ENCODE results near the gene PCCA. TPM values are rescaled to one million over a fixed set of nuclear protein-coding genes. Genes with fewer than 3 reads are reported as not detected.
A peak's percentile ranks its signal among the peaks of the same experiment; 100 is the strongest.
"Not testable (repeated sequence)": the region's sequence is repeated elsewhere in the genome, so short reads cannot be mapped to it uniquely, and the experiment has no call there.

Gene PCCA
- total RNA-seq, 1 donor from 2014 or later = 35.4 TPM

DNA sequence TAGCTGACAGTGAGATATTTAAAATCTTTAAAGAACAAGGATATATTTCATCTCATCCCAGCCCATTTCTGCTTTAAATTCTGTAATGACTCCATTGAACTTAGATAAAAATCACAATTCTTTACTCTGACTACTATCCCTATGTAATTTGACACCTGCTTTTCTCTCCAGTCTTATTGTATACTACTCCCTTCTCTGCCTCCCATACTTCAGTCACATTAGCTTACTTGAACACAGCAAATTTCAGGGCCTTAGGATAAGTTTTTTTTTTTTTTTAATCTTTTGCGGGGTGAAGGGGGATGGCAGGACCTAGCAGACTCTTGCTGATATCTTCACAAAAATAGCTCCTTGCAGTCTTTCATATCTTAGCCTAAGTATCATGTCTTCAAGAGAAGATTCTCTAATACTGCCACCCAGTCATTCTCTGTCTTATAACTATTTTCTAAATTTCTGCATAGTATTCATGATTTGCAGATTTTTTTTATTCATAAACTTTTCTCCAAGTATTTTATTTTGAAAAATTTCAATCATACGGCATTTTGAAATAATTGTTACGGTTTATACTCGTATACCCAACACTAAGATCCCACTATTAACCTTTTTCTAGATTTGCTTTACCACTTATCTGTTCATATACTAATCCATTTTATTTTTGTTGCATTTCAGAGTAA lies 151.4 kb downstream of the PCCA start:
- no peak for DNase-seq (ENCODE audit: low read depth in 2 of 2)

DNA sequence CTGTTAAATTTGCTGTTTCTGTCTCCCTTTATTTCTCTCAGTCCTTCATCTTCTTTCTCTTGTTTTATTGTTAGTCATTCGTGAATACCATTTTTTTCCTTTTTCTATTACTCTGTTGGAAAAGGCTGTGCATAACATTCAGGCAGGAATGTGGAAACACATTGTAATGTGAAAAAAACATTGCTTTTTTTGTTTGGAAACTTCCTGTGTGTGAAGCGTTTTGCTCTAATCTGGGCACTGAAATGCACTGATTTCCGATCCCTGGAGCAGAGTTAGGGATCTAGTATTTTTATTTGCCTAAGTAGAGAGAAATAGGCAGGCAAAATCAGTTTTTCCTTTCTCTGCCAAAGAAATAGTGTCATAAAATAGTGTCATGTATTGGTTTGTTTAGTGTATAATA lies 155.5 kb downstream of the PCCA start:
- DNase-seq (ENCODE audit: low read depth in 2 of 2) = peak; percentile 88 to 96

DNA sequence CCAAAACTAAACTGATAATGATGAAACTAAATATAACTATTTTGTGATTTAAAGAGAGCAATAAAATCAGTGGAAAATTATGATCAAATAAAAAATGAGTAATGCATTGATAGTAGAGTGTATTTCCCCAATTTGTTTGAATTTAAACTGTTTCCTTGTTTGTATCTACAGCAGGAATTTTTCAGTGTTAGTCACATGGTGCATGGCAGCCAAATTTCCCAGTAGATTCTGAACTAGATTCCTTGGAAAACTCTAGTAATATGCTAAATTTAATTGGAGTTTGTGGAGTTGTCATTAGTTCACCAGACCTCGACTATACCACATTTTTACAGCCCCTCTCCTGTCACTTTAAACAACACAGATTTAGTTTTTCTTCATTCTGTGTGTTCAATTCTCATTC lies 156.2 kb downstream of the PCCA start:
- DNase-seq (ENCODE audit: low read depth in 2 of 2) = peak; percentile 12 to 39

DNA sequence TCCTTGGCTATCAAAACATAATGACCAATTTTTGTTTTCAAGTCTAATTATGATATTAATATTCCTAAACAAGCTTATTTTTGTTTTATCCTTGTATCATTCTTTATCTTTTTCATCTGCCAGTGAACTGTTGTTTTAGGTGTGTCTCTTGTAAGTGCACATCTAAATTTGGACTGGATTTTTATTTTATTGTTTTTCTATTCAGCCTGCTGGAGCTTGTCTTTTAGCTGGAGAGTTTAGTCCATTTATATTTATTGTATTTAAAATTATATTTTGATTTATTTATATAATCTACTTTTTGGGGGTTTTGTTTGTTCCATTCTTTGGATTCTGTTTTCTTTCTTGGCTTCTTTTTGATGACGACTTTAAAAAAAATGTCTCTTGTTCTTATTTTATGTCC lies 159.0 kb downstream of the PCCA start:
- DNase-seq (ENCODE audit: low read depth in 2 of 2) = no peak

DNA sequence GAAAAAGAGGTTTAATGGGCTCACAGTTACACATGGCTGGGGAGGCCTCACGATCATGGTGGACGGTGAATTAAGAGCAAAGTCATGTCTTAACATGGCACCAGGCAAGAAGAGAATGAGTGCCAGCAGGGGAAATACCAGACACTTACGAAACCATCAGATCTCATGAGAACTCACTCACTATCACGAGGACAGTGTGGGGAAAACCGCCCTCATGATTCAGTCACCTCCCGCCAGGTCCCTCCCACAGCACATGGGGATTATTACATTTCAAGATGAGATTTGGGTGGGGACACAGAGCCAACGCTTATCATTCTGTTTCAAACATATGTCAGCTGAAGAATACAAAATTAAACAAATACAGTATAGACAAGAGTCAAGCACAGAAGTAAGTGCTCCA lies 165.1 kb downstream of the PCCA start:
- no peak for DNase-seq (ENCODE audit: low read depth in 2 of 2)

DNA sequence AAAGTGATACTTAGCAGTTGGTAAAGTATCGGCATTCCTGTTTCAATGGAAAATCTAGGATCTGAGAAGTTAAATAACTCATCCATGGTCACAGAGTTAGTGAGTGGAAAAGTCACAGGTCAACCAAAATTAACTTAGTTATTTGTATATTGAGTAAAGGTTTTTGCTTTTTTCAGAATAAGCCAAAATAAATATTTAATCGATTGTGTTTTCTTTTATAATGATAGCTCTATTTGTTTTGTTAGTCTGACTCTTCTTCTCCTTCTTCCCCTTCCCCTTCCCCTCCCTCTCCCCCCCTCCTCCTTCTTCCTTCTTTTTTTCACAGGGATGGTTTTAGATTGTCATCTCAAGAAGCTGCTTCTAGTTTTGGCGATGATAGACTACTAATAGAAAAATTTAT lies 173.5 kb downstream of the PCCA start:
- DNase-seq (ENCODE audit: low read depth in 2 of 2) = no peak

DNA sequence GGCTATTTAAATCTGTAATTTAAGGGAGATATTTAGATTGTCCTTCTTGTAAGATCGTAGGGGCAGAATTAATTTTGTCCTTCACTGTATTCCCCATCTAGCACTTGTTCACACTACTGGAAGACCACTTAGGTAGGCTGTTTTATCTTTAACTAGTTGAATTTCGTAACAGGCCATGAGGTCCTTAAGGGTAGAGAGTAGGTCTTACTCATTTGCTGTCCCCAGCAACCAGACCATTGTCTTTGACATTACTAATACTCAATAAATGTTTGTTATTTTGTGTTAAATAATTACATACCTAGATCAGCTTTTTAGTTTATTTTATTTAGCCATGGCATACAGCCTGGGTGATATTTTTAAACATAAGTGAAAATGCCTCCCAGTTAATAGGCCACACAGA lies 177.1 kb downstream of the PCCA start:
- no peak for DNase-seq (ENCODE audit: low read depth in 2 of 2)

DNA sequence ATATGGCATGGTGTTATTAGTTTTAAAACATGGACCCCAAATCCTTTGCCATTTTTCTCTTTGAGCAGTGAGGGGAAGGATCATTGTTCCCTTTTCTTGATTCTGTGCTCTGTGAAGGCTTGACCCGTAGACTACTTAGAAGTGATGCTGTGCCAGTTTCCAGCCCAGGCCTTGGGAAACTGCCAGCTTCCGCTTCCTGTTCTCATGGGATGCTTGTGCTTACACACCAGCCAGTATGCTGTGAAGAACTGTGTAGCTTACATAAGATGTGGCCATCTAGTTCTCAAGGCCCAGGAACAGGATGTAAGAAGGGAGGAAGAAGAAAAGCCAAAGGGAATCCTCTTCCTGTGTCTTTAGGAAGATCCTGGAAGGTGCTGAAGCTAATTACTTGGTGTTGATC lies 180.9 kb downstream of the PCCA start:
- DNase-seq (ENCODE audit: low read depth in 2 of 2) = peak; percentile 44 to 87

DNA sequence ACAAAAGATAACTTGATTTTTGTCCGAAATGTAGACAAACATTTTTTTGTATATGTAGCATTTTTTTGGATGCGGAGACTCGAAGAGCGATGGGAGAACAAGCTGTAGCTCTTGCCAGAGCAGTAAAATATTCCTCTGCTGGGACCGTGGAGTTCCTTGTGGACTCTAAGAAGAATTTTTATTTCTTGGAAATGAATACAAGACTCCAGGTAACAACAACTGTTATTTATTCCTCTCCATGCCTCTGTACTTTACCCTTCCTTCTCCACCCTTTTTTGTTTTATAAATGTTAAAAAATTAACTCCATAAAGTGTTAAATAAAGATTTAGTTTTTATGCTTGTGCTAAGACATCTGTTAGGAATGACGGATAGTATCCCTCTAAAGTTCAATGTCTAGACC lies 184.2 kb downstream of the PCCA start:
- no peak for DNase-seq (ENCODE audit: low read depth in 2 of 2)

DNA sequence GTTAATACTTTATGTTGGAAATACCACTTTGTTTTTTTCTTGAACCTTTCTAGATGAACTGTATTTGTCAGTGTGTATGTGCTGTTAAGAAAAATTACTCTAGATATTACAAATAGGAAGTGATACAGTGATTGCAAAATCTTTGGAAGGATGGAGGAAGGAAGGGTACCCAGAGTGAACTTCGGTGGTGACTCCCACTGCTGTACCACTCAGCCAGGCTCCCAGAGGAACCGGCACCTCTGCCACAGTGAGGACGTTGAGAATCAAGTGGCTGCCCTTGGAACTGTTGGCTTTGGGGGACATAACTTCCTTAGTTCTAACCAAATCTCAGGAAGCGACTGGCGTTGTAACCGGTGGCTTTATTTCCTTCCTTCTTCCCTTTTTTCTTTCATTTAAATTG lies 184.7 kb downstream of the PCCA start:
- no peak for DNase-seq (ENCODE audit: low read depth in 2 of 2)

DNA sequence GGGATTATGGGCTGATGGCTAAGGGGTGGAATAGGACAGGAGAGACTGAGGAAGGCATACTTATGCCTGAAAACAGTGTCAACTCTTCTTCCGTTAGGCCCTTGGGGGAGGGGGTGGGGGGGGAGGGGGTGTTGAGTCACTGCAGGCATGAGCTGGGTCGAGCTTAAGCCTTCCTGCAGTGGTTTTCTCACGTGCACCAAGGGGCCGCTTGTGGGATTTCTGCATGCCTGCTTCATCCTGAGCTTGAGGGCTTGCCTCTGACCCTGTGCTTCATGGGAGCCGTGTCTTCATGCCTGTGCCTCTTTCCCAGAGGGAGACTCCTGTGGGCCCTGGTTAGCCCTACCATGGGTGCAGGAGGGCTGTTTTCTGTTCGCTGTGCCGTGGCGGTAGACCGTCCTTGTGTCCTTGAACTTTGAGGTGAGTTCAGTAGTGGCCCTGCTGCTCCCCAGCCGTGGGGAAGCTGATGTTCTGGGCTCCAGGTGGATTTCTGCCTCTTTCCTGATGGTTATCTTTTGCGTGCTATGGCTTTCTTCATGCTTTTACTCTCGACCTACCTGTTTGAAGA lies 186.1 kb downstream of the PCCA start:
- DNase-seq (ENCODE audit: low read depth in 2 of 2) = no peak

DNA sequence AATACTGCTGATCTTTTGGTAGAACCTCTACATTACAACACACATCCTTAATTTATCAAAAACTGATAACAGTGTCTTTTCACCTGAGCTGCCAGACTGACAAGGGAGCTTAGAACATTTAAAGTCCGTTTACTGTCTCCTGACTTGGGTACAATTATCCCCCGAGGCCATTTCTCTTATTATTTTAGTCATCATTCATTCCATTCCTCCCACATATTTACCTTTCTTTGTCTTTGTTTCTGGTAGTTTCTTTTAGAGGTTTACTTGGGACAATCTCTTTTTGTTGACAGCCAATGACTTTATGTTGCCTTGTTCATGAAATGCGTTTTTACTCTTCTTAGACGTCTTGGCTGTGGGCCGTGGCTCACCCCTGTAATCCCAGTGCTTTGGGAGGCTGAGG lies 186.9 kb downstream of the PCCA start:
- DNase-seq (ENCODE audit: low read depth in 2 of 2) = no peak

DNA sequence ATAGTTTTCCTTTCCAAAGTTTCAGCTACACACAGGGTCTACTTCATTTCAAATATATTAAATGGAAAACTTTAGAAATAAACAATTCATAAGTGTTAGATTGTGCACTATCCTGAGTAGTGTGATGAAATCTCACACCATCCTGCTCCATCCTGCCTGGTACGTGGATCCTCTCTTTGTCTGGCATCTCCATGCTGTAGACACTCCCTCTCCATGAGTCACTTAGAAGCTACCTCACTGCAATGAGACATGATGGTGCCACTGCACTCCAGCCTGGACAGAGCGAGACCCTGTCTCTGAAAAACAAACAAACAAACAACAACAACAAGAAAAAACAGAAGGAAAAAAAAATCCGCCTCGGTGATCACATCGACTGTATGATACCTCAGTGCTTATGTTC lies 191.8 kb downstream of the PCCA start:
- no peak for DNase-seq (ENCODE audit: low read depth in 2 of 2)

DNA sequence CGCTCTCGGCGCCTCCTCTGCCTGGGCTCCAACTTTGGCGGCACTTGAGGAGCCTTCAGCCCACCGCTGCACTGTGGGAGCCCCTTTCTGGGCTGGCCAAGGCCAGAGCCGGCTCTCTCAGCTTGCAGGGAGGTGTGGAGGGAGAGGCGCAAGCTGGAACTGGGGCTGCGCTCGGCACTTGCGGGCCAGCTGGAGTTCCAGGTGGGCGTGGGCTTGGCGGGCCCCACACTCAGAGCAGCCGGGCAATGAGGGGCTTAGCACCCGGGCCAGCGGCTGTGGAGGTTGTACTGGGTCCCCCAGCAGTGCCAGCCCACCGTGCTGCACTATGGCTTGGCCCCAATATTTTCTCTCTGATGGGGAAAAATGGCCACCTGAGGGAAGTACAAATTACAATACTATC lies 193.4 kb downstream of the PCCA start:
- not testable (repeated sequence) for DNase-seq (ENCODE audit: low read depth in 2 of 2)

DNA sequence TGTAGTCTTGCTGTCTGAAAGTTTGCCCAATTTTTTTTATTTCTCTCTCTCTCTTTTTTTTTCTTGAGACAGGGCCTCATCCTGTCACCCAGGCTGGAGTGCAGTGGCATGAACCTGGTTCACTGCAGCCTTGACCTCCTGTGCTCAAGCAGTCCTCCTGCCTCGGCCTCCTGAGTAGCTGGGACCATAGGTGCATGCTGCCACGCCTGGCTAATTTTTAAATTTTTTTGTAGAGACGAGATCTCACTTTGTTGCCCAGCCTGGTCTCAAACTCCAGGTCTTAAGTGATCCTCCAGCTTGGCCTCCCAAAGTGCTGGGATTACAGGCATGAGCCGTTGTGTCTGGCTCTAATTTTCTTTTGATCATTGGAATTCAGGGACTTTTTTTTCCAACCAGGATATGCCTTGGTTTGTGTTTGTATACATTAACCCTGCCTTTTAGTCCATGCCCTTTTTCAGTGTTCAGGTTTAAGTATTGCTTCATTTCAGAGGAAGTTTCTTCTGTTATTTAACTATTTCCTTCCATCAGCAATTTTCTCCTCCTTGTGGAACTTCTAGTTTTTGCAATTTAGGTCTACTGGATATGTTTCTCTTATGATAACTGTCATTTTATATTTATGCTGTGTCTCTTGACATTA lies 201.4 kb downstream of the PCCA start:
- DNase-seq (ENCODE audit: low read depth in 2 of 2) = no peak

DNA sequence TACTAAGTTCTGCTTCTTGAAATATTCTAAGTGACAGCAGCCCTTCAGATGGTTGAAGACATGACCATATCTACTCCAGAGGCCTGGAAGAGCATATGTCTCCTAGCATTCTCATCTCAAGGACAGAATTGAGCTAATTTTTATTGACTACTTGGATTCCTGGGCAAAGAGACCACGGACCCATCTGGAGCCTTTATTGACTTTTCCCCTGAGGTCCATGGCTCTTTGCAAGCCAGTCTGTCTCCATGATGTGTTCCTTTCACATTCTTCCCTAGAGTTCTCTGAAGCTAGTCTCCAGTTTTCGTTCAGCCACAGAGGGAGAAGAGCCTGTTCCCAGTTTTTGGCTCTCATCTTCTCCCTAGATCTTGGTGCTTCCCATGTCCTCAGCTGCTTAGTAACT lies 202.7 kb downstream of the PCCA start:
- DNase-seq (ENCODE audit: low read depth in 2 of 2) = no peak

DNA sequence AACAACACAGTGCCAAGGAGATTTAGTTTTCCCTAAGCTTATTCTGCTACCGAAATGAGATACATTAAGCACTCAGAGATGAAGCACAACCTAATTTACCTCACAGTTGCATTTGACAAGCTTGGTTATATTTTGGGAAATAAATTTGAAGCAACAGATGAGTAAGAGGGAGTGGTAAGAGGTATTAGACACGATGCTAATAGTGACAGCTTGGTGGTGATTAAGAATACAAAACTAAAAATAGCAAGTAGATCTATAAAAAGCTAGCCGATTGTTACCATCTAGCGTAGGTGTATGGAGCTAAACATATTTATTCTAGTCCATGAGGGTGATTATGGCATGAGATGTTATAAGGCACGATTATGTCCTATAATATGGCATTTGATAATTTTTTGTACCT lies 208.5 kb downstream of the PCCA start:
- DNase-seq (ENCODE audit: low read depth in 2 of 2) = no peak

DNA sequence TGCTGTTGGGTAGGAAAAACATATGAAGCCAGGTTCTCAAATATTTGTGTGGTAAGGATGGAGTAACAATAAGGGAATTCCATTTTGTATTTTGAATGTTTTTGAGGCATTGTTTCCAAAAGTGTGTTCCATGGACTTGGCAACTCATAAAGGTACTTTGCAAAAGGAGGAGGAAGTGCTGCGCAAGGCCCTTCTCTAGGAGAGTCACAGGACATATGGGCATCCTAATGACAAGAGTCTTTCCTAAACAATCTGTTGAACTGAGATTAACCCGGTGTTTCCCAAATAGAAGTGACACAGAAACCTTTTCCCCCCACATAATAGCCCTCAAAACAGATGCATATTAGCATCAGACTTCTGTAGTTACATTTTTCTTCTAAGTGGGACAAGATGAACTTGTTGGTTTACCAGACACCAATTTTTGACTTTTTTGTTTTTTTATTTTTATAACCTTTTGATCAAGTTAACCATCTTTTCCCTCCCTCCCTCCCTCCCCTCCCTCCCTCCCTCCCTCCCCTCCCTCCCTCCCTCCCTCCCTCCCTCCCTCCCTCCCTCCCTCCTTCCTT lies 209.3 kb downstream of the PCCA start:
- peak; percentile 73 to 93 for DNase-seq (ENCODE audit: low read depth in 2 of 2)

DNA sequence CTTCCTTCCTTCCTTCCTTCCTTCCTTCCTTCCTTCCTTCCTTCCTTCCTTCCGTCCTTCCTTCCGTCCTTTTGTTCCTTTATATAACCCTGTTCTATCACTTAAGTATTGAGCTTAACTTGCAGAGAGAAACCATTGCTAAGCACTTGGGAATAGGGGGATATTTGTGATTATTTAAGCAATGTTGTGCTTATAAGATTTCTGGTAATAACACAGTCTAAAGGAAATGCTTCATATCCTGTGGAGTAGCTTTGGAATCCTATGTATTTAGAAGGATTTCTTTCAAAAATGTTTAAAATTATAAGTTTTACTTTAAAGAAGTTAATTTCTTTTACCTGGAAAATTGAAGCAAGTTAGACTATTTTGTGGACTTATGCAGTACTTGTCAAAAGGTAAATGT lies 209.8 kb downstream of the PCCA start:
- DNase-seq (ENCODE audit: low read depth in 2 of 2) = peak in 1 of 2 donors; percentile 45

DNA sequence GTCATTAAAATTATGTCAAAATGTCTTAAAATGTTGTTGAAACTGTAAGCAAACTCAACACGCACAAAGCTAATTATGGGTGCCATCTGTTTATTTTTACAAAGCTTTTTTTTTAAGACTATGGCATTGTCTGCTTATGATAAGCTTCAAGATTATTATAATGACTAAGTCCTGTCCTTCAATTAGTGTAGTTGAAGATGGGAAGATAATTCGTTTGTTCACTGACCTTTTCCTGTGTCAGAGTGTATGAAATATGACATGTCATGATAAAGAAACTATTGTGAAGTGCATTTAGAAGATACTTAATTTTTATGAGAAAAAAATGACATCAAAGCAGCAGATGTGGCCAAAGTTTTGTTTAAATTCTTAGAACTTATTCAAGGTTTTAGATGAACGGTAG lies 211.3 kb downstream of the PCCA start:
- no peak for DNase-seq (ENCODE audit: low read depth in 2 of 2)

DNA sequence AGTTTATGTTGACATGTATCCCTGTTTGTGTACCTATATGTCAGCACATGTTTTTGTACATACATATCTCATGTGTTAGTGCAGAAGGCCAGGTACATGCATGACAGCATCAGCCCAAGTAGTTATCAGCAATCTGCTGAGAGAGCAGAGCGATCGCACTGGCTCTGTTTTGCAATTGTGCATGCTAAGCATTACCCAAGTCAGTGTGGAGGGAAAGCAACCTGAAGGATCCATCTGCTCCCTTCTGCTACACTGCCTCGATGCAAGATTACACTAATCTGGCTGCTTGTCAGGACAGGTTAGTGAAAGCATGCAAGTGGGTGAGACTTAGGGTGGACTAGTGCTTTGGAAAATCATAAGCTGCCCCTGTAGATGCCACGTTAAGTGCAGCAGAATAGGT lies 211.8 kb downstream of the PCCA start:
- DNase-seq (ENCODE audit: low read depth in 2 of 2) = no peak

DNA sequence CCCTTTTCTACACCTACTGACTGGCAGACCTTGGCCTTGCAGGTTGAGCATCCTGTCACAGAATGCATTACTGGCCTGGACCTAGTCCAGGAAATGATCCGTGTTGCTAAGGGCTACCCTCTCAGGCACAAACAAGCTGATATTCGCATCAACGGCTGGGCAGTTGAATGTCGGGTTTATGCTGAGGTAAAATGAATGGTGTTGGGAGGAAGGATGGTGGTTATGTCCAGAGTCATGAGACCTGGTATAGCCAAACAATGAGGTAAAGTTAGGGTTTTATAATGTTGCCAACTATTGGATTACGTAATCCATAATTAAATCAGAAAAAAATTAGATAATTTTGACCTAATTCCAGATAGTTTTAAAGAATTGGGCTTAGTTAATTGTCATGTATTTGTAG lies 212.5 kb downstream of the PCCA start:
- DNase-seq (ENCODE audit: low read depth in 2 of 2) = peak; percentile 82 to 97

DNA sequence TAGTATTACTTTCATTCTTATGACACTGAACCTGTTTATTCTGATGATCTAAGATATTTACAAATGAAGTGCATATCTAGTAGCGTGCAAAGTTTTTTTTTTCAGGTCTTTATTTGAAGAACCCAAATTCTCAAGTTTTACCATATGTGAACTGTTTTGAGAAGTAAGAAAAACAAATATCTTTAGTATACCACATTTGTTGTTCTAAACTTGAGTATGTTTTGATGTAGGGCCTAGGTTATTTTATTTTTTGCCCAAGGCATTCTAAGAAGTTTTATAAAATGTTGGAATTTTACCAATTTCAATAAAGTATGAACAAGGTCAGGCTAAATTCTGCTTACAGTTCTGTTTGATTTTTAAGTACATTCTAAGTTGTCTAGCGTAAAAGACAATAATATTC lies 213.5 kb downstream of the PCCA start:
- DNase-seq (ENCODE audit: low read depth in 2 of 2) = no peak
